ENCODE data around the gene KLHL2.

GRCh38 chr4:165170819-165171218 lies 36.5 kb upstream of the KLHL2 start:
- TF ChIP-seq CTCF (IDR thresholded peaks at IDR 0.05) = no peak
- no peak for TF ChIP-seq POLR2A (IDR thresholded peaks at IDR 0.05)

All from body of pancreas (tissue), 4 donors.